ELF-1 (cell line): ENCODE results near the gene LPAR1.

Experiments used
- DNase-seq: peaks from one replicate; pipeline ENCODE4 v3.0.0-alpha.2; 2016; ENCODE audit warnings: low read depth, low spot score

Gene LPAR1

DNA sequence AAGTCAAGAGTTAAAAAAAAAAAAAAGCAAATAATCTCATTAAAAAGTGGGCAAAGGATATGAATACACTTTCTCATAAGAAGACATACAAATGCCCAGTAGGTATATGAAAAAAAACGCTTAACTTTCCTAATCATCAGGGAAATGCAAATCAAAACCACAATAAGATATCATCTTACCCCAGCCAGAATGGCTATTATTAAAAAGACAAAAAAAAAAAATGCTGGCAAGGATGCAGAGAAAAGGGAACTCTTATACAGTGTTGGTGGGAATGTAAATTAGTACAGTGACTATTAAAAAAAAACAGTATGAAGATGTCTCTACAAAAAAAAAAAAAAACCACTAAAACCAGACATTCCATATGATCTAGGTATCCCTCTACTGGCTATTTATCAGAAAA is 79.4 kb downstream of the LPAR1 start:
- DNase-seq, result no peak

DNA sequence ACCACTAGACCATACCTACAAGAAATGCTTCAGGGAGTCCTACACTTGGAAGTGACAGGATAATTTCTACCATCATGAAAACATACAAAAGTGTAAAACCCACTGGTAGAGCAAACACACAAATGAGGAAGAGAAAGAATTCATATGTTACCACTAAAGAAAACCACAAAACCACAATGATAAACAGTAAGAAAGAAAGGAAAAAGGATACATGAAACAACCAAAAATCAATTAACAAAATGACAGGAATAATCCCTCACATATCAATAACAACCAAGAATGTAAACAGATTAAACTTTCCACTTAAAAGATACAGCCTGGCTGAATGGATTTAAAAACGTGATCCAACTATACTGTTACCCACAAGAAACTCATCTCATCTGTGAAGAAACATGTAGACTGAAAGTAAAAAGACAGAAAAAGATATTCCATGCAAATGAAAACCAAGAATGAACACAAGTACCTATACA is 83.4 kb downstream of the LPAR1 start:
- DNase-seq, result no peak

DNA sequence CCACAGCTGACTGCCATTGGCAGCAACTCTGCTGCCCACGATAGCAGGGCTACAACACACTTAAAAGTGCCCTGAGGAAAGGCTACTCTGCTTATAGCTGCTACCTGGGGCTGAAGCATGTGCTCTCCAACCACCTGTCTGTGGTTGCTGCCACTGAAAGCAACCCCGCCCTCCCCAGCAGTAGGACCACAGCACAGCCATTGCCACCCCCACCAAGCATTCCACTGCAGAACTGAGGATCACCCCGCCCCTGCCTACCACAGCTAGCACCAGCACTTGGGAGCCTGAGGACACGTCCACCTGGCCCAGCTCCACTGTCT is 85.8 kb downstream of the LPAR1 start:
- DNase-seq, result no peak

DNA sequence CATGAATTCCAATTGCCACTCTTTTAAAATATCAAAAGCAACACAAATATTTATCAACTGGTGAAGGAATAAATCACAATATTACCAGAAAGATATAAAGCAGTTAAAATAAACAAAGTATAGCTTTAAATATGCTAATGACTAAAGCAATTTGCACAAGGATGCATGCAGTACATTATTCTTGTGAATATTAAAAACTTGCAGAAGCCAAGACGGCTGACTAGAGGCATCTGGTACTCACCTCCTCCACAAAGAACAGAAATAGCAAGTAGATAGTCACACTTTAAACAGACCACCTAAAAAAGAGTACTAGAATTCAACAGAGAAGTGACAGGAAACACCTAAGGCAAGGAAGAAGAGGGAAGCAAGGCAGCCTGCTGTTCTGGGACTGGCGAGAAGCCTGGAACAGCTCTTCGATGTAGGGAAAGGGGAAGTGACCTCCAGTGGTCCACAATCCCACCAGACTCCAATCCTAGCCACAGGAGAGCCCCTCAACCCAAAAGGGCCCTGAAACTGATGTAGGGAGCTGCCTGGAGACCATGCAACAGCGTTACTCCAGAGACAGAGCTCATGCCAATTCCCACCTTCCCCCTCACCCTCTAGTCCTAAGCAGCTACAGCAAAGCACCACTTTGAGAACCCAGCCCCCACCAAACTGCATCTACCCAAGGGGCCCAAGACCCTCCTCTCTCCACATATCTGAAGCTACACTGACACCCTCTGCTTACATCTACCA is 86.3 kb downstream of the LPAR1 start:
- no peak for DNase-seq

DNA sequence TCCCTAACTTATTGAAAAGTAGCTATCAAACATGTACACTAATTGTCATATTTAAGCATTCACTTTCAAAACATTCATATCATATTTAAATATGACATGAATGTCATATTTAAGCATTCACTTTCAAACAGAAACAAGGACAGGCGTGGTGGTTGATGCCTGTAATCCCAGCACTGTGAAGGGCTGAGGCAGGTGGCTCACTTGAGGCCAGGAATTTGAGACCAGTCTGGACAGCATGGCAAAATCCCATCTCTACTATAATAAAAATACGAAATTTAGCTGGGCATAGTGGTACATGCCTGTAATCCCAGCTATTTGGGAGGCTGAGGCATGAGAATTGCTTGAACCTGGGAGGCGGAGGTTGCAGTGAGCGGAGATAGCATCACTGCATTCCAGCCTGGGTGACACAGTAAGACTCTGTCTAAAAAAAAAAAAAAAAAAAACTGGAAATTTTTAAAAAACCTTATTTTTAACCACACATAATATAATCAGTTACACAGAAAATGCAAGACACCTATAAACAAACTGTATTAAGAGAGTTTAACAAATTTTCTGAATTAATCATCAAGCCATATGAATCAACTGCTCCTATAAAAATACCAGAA is 88.1 kb downstream of the LPAR1 start:
- no peak for DNase-seq

DNA sequence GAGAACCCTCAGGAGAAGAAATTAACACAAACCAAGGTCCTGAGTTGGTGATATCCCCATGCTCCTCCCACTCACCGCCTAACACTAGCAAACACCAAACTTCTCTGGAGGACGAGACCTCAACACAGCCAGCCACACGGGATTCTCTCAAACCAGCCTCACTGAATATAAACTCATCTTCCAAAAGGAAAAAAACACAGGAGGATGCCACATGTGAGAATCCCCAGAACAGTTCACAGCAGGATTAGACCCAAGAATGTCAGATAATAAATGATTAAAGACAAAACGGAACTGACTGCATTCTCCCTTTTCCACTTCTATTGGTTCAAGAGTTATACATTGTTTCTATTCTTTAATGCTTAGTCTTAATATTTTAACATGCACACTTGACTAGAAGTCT is 89.2 kb downstream of the LPAR1 start:
- no peak for DNase-seq

DNA sequence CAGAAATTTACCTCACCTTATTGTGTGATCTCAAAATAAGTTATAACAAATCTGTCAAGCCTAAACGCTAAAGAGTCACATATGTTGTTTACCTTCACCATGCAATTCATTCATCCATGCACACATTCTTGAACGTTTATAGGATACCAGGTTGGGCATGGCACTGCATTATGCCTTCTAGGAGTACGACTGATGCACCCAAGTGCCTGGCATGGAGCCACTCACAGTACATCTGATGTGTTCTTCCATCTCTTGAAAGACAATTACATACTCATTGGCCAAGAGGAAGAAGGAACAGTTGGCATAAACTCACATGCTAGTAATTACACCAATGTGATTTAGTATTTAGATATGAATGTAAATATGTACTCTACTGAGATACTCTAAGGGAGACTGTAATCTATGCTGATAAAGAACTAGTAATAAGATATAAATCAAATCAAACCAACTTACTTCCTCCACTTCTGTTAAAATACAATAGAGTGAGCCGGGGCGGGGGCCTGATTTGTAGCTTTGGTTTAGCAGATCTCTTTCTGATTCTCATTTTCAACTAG is 90.7 kb downstream of the LPAR1 start:
- no peak for DNase-seq

DNA sequence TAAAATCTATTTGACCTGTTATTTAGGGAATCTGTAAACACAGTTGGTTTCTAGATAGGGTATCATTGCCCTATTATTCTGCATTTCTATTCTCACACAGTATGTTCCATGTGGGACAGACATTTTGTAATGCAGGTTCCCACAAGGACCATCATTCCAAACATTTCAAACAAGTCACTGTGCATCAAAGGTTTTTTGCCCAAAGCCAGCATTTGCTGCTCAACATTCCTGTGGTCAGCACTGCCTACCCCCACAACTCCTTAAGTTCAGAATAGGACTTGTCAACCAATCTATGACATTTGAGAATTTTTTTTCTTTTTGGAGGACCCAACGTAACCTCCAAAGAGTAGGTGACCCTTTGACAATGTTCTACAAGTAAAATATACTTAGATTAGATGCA is 95.7 kb downstream of the LPAR1 start:
- peak; percentile 12 for DNase-seq

DNA sequence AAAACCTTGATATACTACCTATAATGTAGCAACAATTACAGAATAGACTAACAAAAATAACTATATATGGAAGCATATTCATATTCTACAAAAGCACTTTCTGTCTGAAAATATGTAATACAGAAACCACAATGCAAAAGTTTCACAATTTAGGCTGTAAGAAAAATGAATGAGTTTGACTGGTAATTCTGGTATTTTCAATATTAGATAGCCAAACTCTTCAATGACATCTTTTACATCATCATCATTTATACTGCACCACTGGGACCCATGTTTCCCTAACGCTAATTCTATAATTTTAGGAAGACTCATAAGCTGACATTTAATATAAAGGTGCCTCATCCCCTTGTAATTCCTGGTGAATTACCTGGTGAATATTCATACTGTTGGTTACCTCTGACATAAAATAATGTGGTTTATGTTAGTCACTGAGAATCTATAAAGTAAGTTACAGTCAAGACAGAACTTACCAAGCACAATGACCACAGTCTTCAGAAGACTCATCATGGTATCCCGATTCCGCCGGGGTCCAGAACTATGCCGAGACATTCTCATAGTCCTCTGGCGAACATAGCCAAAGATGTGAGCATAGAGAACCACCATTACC is 97.2 kb downstream of the LPAR1 start:
- DNase-seq, result no peak

DNA sequence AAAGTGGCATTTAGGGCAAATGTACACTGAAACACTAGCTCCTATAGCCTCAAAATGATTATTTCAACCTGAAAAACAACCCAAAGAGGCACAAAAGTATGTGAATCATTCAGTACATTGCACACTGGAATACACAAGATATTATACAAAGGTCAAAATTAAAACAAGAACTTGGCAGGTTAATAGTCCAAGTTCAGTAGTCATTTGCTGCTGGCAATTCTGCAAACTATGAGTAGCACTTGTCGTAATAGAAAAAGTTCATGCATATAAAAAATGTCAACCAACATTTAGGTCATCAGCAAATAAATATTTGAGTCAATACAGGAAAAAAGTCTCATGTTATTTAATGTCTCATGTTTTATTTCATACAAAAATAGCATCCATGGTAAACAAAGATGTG is 98.7 kb downstream of the LPAR1 start:
- no peak for DNase-seq

DNA sequence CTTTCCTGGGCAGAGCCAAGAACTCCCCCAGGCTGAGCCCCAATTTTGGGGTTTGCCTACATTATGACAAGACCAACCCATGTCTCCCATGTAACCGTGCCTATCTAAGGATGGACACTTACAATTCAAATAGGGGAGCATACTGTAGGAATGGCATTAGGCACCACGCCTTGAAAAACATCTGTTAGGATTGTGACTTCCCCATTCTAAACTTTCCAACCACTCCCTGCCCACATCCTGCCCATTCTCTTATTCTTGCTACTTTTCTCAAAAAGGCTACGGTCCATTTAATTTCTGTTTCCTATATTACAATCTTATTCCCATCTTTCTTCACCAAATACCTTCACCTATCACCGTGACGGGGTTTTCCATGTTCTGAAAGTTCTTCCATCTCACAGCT is 99.2 kb downstream of the LPAR1 start:
- no peak for DNase-seq

DNA sequence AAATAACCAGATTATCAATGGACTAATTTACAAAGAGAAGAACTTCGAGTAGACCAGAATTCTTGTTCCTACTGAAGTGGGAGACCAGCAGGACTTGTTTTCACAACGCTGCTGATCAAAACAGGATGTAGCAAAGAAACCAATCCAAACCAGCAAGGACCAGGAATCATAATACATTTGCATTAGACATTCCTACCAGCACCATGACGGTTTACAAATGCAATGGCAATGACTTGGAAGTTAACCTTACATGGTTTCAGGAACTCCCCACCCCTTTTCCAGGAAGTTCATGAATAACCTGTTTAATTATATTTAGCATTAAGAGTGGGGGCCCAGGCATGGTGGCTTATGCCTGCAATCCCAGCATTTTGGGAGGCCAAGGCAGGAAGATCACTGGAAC is 100.0 kb downstream of the LPAR1 start:
- no peak for DNase-seq

DNA sequence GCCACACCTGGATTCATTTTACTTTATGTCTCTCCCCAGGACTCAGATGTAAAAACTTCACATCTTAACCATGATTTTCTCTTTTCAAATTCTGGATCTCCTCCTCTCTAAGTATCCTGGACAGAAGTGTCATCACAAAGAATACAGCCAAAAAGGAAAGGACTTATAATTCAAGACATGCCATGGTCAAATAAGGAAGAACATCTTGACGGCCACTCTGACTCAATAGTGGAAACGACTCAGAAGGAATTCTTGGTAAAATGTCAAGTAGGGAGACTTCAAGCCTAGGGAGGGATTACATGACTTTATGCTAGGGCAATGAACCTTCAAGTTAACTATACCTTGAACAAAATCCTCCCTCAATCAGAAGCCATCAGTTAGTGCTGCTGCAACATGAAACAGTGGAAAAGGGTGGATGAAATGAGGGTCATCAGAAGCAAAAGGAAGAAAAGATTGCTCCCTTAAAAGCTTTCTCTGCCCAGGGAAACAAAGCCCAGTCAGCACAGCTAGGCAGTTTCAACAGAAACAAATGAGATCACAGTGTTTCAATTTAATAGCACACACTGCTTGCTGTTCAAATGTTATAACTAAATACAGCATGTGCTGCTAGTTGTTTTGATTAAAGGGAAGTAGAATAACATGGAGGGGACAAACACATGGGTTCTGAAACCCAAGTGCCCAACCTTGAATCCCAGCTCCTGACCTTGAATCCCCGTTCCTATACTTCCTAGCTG is 101.4 kb downstream of the LPAR1 start:
- DNase-seq, result no peak

DNA sequence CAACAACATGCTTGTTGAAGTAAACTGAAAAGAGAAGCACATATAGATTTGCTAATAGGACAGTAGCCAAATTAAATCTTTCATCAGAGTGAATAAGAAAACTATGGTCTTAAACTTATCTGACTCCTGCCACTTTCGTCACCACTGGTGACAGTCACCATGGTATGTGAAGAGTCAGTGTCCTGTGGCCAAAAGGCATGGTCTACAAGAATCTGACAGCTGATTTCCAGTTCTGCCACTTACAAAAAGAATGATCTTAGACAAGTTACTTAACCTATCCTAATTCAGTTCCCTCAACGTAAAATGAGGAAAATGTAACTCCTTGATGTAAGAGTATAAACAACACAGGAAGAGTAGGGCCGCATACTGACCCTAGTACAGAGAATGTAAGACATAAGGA is 102.0 kb downstream of the LPAR1 start:
- no peak for DNase-seq

DNA sequence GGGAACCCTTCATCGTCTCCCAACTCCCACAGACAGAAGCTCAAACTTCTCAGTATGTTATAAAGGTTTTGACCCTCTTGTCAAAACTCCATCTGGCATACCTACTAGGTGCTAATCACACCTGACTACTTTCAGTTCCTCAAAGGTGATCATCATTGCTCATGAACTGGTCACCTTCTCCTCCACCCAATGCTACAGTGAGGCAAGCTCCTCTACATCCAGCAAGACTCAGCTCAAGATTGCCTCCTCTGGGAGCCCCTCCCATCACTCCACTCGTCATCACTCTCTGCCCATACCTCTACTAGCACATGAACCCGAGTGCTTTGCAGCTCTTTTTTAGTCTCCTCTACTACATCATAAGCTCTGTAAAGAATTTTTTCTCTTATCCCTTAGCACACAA is 102.4 kb downstream of the LPAR1 start:
- no peak for DNase-seq

DNA sequence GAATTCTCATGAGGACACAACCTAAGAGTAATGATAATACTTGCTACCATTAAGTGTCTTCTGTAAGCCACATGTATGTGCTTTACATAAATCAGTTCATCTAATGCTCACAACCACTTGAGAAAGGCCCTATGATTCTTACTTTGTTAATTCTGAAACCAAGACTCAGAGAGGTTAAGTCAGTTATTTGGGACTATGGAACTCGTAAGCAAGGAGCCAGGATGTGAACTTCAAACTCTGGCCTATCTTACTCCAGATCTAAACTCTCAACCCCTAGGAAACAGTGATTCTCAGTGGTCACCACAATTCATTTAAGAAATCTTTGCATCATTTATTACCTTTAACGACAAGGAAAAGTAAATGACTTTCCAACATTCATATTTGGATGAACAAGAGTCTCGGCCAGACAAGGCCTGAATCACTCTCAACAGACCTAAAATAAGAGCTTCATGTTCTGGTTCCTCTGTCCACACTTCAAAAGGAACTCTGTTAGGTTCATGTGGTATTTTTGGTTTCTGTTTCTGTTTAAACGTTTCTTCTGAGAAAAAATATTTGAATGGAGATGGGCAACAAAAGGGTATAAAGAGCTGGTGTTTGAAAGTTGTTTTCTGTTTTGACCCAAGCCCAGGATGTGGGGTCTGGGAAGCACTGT is 104.8 kb downstream of the LPAR1 start:
- no peak for DNase-seq

DNA sequence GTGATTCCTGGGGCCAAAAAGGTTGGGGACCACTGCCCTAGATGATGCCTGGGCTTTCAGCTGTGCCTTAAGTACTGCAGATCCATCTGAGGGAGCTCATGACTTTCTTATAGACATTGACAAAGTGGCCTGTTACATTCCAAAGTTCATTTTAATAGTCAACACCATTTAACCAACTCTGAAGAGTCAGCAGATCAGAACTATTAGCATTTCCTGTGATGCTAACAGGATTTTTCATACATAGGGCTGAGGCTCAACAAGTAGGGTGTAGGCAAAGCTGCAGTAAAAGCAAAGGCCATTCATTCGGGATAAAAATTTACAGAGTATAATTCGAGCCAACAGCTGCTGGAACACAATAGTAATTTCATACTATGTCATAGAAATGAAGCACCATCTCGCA is 105.4 kb downstream of the LPAR1 start:
- no peak for DNase-seq

DNA sequence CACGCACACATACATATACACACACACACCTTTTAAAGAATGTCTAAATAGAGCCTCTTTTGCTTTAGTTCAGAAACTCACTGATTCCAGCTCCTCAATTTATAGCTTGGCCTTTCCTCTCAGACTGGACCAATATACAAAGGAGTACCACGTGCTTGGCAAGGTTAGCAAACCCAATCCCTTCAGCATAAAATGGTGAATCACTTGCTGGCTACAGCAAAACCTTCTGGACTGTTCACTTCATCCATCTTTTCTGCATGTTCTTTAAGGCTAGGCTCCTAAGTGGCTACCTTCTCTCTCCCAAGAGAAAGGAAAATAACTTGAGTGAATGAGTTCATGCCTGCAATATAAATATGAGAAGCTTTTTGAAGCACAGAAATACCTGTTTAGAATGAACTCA is 109.7 kb downstream of the LPAR1 start:
- DNase-seq, result no peak

DNA sequence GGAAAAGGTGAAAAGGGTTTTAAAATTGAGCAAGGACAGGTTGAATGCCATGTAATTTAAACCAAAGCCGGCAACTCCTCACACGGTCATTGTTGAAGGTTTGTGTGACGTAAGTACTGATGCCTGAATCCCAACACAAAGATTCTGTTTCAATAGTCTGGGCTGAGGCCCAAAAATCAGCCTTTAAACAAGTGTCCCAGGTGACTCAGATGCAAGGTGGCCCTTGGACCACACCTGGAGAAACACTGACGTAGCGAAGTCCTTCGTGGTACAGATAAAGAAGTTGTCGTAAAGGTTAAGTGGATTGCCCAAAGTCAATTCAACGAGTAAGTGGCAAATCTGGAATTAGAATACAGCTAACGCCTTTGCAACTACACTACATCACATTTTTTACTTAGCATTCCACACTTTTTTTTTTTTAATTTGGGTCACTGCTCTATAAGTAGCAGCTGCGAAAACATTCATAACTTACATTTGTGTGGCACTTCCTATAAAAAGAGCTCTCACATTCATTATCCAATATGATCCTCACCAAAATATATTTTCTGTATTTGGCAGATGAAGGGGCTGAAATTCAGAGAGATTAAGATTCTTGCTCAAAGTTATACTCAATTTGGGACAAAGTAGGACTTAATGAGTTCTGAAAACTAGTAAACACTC is 111.3 kb downstream of the LPAR1 start:
- DNase-seq, result no peak

DNA sequence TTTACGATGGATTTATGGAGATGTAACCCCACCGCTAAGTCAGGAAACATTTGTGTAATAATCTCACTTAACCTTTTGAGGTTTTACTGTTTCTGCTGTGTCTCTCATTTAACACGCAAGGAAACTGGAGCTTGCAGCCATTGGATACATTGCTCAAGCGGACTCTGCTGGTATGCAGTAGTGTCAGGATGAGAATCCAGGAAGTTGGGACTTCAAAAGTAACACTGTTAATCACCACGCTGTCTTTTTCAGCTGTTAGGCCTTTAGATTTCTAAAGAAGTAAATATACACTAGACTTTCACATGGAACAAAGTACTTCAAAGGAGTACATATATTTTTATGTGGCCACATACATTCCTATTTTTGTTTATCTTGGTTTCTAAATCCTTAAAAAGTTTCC is 114.7 kb downstream of the LPAR1 start:
- no peak for DNase-seq

DNA sequence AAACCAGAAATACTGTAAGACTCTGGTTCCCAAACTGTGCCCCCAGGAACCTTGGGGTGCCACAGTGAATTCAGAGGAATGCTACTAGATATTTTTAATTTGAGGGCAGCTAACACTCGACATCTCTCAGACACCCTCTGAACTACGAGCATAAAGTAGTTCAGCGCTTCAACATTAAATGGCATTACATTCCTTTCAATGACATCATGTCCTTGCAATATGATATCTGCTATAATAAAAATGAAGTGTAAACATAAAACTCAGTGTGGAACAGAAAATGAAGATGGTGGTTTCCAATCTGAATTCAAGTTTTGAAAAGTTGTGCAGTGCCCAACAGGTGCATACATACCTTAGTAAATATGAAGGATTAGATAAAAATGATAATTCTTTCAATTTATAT is 116.1 kb downstream of the LPAR1 start:
- DNase-seq, result no peak
